Ishikawa (cell line): Measurements from ENCODE around the gene RBPJ.

ENCODE experiments used
- CEBPB ChIP-seq: IDR thresholded peaks from 2 replicates; pipeline ENCODE4 v1.6.1; 2012
- CREB1 ChIP-seq: IDR thresholded peaks from 2 replicates; pipeline ENCODE4 v1.6.1; 2012; ENCODE audit warnings: low read depth
- EP300 ChIP-seq: IDR thresholded peaks from 2 replicates; pipeline ENCODE4 v1.6.1; 2012; ENCODE audit warnings: borderline replicate concordance
- MAX ChIP-seq: IDR thresholded peaks from 2 replicates; pipeline ENCODE4 v1.6.1; 2012
- NFIC ChIP-seq: IDR thresholded peaks from 2 replicates; pipeline ENCODE4 v1.6.1; 2012
- RAD21 ChIP-seq: IDR thresholded peaks from 2 replicates; pipeline ENCODE4 v1.6.1; 2012; ENCODE audit warnings: low read depth
- TAF1 ChIP-seq: IDR thresholded peaks from 2 replicates; pipeline ENCODE4 v1.6.1; 2012; ENCODE audit warnings: low read depth, mild to moderate bottlenecking
- TCF12 ChIP-seq: IDR thresholded peaks from 2 replicates; pipeline ENCODE4 v1.6.1; 2012; ENCODE audit warnings: low read depth
- YY1 ChIP-seq: IDR thresholded peaks from 2 replicates; pipeline ENCODE4 v1.6.1; 2012; ENCODE audit warnings: low read depth
- ZBTB7A ChIP-seq: IDR thresholded peaks from 2 replicates; pipeline ENCODE4 v1.6.1; 2012; ENCODE audit warnings: low read depth
- TF ChIP-seq, protein P1 (sequence below): IDR thresholded peaks from 2 replicates; pipeline ENCODE4 v1.6.1; 2012; ENCODE audit warnings: low read depth, mild to moderate bottlenecking

- peak; percentile 83 for TF ChIP-seq RAD21
- TF ChIP-seq EP300: no peak
- no peak for TF ChIP-seq TCF12
- no peak for TF ChIP-seq NFIC
- TF ChIP-seq CEBPB: no peak
- TF ChIP-seq TAF1: no peak
- TF ChIP-seq MAX: no peak
- TF ChIP-seq, protein P1, sequence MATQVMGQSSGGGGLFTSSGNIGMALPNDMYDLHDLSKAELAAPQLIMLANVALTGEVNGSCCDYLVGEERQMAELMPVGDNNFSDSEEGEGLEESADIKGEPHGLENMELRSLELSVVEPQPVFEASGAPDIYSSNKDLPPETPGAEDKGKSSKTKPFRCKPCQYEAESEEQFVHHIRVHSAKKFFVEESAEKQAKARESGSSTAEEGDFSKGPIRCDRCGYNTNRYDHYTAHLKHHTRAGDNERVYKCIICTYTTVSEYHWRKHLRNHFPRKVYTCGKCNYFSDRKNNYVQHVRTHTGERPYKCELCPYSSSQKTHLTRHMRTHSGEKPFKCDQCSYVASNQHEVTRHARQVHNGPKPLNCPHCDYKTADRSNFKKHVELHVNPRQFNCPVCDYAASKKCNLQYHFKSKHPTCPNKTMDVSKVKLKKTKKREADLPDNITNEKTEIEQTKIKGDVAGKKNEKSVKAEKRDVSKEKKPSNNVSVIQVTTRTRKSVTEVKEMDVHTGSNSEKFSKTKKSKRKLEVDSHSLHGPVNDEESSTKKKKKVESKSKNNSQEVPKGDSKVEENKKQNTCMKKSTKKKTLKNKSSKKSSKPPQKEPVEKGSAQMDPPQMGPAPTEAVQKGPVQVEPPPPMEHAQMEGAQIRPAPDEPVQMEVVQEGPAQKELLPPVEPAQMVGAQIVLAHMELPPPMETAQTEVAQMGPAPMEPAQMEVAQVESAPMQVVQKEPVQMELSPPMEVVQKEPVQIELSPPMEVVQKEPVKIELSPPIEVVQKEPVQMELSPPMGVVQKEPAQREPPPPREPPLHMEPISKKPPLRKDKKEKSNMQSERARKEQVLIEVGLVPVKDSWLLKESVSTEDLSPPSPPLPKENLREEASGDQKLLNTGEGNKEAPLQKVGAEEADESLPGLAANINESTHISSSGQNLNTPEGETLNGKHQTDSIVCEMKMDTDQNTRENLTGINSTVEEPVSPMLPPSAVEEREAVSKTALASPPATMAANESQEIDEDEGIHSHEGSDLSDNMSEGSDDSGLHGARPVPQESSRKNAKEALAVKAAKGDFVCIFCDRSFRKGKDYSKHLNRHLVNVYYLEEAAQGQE: no peak
- no peak for TF ChIP-seq ZBTB7A
- no peak for TF ChIP-seq YY1
- no peak for TF ChIP-seq CREB1
Measured at GRCh38 chr4:26459054-26459755, 138.4 kb downstream of the RBPJ start.
